Mesenchymal stem cell (in vitro differentiated cells and primary cell): Measurements from ENCODE around the gene ZNF579.
A peak's percentile ranks its signal among the peaks of the same experiment; 100 is the strongest.

Source experiments
- DNase-seq: peaks from one replicate; pipeline ENCODE4 v3.0.0-alpha.2; 2013
- H2AFZ ChIP-seq: one replicate; pipeline ENCODE4 v1.6.1; 2013; ENCODE audit warnings: low read depth, mild to moderate bottlenecking, control low read depth, inconsistent platforms, low read length, moderate library complexity
- H2AK5ac ChIP-seq: 2 replicates; pipeline ENCODE4 v1.6.1; 2013; ENCODE audit warnings: low read length, moderate library complexity, mild to moderate bottlenecking, inconsistent platforms; ENCODE audit not compliant: severe bottlenecking
- H2BK120ac ChIP-seq: one replicate; pipeline ENCODE4 v1.6.1; 2013; ENCODE audit warnings: low read depth, mild to moderate bottlenecking, inconsistent platforms, low read length, moderate library complexity
- H2BK12ac ChIP-seq, 2 experiments: one replicate each; pipeline ENCODE4 v1.6.1; 2013; ENCODE audit warnings: inconsistent platforms in 2 of 2, low read length in 2 of 2, mild to moderate bottlenecking in 2 of 2, moderate library complexity in 2 of 2, control low read depth in 1 of 2
- H2BK15ac ChIP-seq: one replicate; pipeline ENCODE4 v1.6.1; 2013; ENCODE audit warnings: mild to moderate bottlenecking, low read depth, inconsistent platforms; ENCODE audit not compliant: poor library complexity, severe bottlenecking
- H2BK5ac ChIP-seq: 2 replicates; pipeline ENCODE4 v1.6.1; 2013; ENCODE audit warnings: low read depth, mild to moderate bottlenecking, low read length, control low read depth, inconsistent platforms; ENCODE audit not compliant: poor library complexity, severe bottlenecking
- H3K14ac ChIP-seq, 2 experiments: one replicate each; pipeline ENCODE4 v1.6.1; 2013; ENCODE audit warnings: inconsistent platforms in 2 of 2, low read length in 2 of 2, control low read depth in 1 of 2, mild to moderate bottlenecking in 1 of 2, moderate library complexity in 1 of 2
- H3K18ac ChIP-seq, 2 experiments: one replicate each; pipeline ENCODE4 v1.6.1; 2013; ENCODE audit warnings: inconsistent platforms in 2 of 2, low read length in 2 of 2, control low read depth in 1 of 2, low read depth in 1 of 2, mild to moderate bottlenecking in 1 of 2
- H3K23ac ChIP-seq, 2 experiments: one replicate each; pipeline ENCODE4 v1.6.1; 2013; ENCODE audit warnings: inconsistent platforms in 2 of 2, low read length in 2 of 2, mild to moderate bottlenecking in 2 of 2, moderate library complexity in 2 of 2, control low read depth in 1 of 2
- H3K27ac ChIP-seq: 2 replicates; pipeline ENCODE4 v1.5.1; 2013; ENCODE audit warnings: mild to moderate bottlenecking, moderate library complexity, low read length, control low read depth, inconsistent platforms; ENCODE audit not compliant: poor library complexity, severe bottlenecking
- H3K27me3 ChIP-seq, 2 experiments: 2 replicates each; pipeline versions ENCODE4 v1.6.1 to v1.7.0; 2013; ENCODE audit warnings: low read length in 2 of 2, mild to moderate bottlenecking in 2 of 2, moderate library complexity in 2 of 2, control low read depth in 1 of 2, inconsistent platforms in 1 of 2; ENCODE audit not compliant: control insufficient read depth in 1 of 2, insufficient read depth in 1 of 2
- H3K36me3 ChIP-seq, 2 experiments: 2 replicates each; pipeline versions ENCODE4 v1.6.1 to v1.7.0; 2013; ENCODE audit warnings: low read length in 2 of 2, control low read depth in 1 of 2, inconsistent platforms in 1 of 2, low read depth in 1 of 2, mild to moderate bottlenecking in 1 of 2; ENCODE audit not compliant: insufficient read depth in 2 of 2, control insufficient read depth in 1 of 2
- H3K4ac ChIP-seq, 2 experiments: one replicate each; pipeline ENCODE4 v1.6.1; 2013; ENCODE audit warnings: inconsistent platforms in 2 of 2, low read length in 2 of 2, mild to moderate bottlenecking in 2 of 2, moderate library complexity in 2 of 2, control low read depth in 1 of 2, low read depth in 1 of 2
- H3K4me1 ChIP-seq: 2 replicates; pipeline ENCODE4 v1.6.1; 2013; ENCODE audit warnings: low read depth, low read length, control low read depth; ENCODE audit not compliant: control insufficient read depth, insufficient read depth
- H3K4me2 ChIP-seq: 2 replicates; pipeline ENCODE4 v1.6.1; 2013; ENCODE audit warnings: low read length, mild to moderate bottlenecking, inconsistent platforms; ENCODE audit not compliant: poor library complexity, severe bottlenecking
- H3K4me3 ChIP-seq, 2 experiments: 2 replicates each; pipeline versions ENCODE4 v1.5.1 to v1.7.0; 2013; ENCODE audit warnings: low read length in 2 of 2, mild to moderate bottlenecking in 2 of 2, control low read depth in 1 of 2, low read depth in 1 of 2; ENCODE audit not compliant: insufficient read depth in 1 of 2
- H3K79me1 ChIP-seq: replicated peaks from 2 replicates; pipeline ENCODE4 v1.6.1; 2013; ENCODE audit warnings: mild to moderate bottlenecking, control low read depth, low read length, inconsistent platforms; ENCODE audit not compliant: poor library complexity, severe bottlenecking
- H3K9ac ChIP-seq: 2 replicates; pipeline ENCODE4 v1.7.0; 2013; ENCODE audit warnings: mild to moderate bottlenecking, low read length, moderate library complexity
- H3K9me3 ChIP-seq: 2 replicates; pipeline ENCODE4 v1.7.0; 2013; ENCODE audit warnings: mild to moderate bottlenecking, low read length; ENCODE audit not compliant: control insufficient read depth
- H4K8ac ChIP-seq: one replicate; pipeline ENCODE4 v1.6.1; 2013; ENCODE audit warnings: inconsistent platforms, mild to moderate bottlenecking, low read length, moderate library complexity
- H4K91ac ChIP-seq: one replicate; pipeline ENCODE4 v1.6.1; 2013; ENCODE audit warnings: mild to moderate bottlenecking, low read length, inconsistent platforms
- WGBS: methylation state at CpG from one replicate; pipeline ENCODE4 v1.1.7; 2013; ENCODE audit warnings: mixed read lengths; 5-methylcytosine and 5-hydroxymethylcytosine counted together

ZNF579 gene

DNA sequence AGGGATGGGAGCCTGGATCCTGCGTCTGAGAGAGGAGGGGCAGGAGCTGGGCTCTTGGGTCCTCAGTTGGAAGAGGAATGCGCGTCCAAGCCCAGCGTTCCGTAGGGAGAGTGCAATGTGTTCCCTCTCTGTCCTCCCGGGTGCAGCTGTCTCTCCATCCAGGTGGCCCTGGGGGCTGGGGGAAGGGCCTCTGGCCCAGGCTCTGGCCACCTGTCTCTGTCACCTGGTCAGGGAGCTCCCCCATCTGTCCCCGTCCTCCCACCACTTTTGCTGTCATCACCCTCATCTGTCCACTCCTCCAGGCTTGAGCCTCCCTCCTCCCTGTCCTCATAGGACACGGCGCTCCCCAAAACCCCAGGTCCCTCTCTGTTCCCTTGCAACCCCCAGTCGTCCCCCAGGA, 40.0 kb downstream of the ZNF579 start:
- Histone ChIP-seq H2BK15ac (no peak overlapping the region), H2BK12ac (no peak overlapping the region), H3K4me3 (no peak overlapping the region), H4K8ac (no peak overlapping the region), H3K9me3 (no peaks in the 10 kb centered on the region), H2BK5ac (no peak overlapping the region), H4K91ac (no peak overlapping the region), H3K4me1 (peaks cover 27% of the 10 kb centered on the region), H2AK5ac (no peak overlapping the region), H3K27ac (no peak overlapping the region), H3K9ac (no peak overlapping the region), H3K18ac (no peak overlapping the region), H3K4me2 (no peak overlapping the region), H3K79me1 (no peaks in the 10 kb centered on the region), H2BK120ac (no peak overlapping the region), H3K4ac (no peak overlapping the region), H3K23ac (no peak overlapping the region), H3K14ac (no peak overlapping the region), H2AFZ (no peak overlapping the region), H3K27me3 (peaks cover 0 to 10% of the 10 kb centered on the region in 2 experiments), H3K36me3 (no peaks in the 10 kb centered on the region)
- no peak for DNase-seq
- WGBS: 58% methylated on average over 8 of the region's 10 CpGs

GRCh38 chr19:55539090-55539984, 41.3 kb downstream of the ZNF579 start:
- H3K4me2 ChIP-seq: no peak overlapping the region
- no peak overlapping the region for H4K8ac ChIP-seq
- H3K79me1 ChIP-seq: no peaks in the 10 kb centered on the region
- peak overlapping the region; percentile 26 for H2AK5ac ChIP-seq
- DNase-seq: no peak
- WGBS: 87% methylated on average over 33 of the region's 33 CpGs
- H3K14ac ChIP-seq: peak overlapping the region in 1 of 2 experiments; percentile 9
- H3K27me3 ChIP-seq: peaks cover 0 to 4% of the 10 kb centered on the region in 2 experiments
- H3K18ac ChIP-seq: no peak overlapping the region
- H3K23ac ChIP-seq: no peak overlapping the region
- no peak overlapping the region for H2AFZ ChIP-seq
- no peak overlapping the region for H3K4me3 ChIP-seq
- no peak overlapping the region for H2BK5ac ChIP-seq
- no peak overlapping the region for H2BK15ac ChIP-seq
- H3K36me3 ChIP-seq: no peaks in the 10 kb centered on the region
- peak overlapping the region; percentile 1 for H4K91ac ChIP-seq
- peaks cover 26% of the 10 kb centered on the region for H3K4me1 ChIP-seq
- no peak overlapping the region for H3K9ac ChIP-seq
- no peak overlapping the region for H3K27ac ChIP-seq
- H2BK12ac ChIP-seq: no peak overlapping the region
- H3K4ac ChIP-seq: no peak overlapping the region
- H2BK120ac ChIP-seq: no peak overlapping the region
- H3K9me3 ChIP-seq: no peaks in the 10 kb centered on the region

DNA sequence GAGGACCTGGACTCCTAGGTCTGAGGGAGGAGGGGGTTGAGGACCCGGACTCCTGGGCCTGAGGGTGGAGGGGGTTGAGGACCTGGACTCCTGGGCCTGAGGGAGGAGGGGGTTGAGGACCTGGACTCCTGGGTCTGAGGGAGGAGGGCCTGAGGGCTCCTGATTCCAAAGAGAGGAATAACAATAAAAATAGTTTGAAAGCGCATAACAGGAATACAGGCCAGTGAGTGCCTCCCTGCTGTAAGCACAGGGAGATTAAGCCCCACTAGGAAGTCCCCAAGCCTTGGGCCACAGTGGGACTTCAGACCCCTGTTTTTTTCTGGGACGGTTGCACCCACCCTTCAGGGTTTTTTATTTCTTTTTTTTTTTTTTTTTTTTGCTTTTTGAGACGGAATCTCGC, 42.5 kb downstream of the ZNF579 start:
- Histone ChIP-seq H2AK5ac (peak overlapping the region; percentile 85), H4K8ac (no peak overlapping the region), H2BK5ac (no peak overlapping the region), H3K4me1 (peaks cover 26% of the 10 kb centered on the region), H2BK120ac (no peak overlapping the region), H3K79me1 (no peaks in the 10 kb centered on the region), H3K27me3 (no peaks in the 10 kb centered on the region), H2BK12ac (no peak overlapping the region), H2AFZ (no peak overlapping the region), H3K27ac (peak overlapping the region; percentile 48), H3K36me3 (no peaks in the 10 kb centered on the region), H4K91ac (no peak overlapping the region), H2BK15ac (no peak overlapping the region), H3K14ac (no peak overlapping the region), H3K4ac (no peak overlapping the region), H3K18ac (no peak overlapping the region), H3K4me3 (no peak overlapping the region), H3K9me3 (no peaks in the 10 kb centered on the region), H3K23ac (no peak overlapping the region), H3K9ac (no peak overlapping the region), H3K4me2 (no peak overlapping the region)
- no peak for DNase-seq
- 71% methylated on average over 5 of the region's 5 CpGs for WGBS

- no peak for DNase-seq
- no peak overlapping the region for H2BK5ac ChIP-seq
- no peaks in the 10 kb centered on the region for H3K36me3 ChIP-seq
- H3K23ac ChIP-seq: no peak overlapping the region
- H2AFZ ChIP-seq: no peak overlapping the region
- no peak overlapping the region for H4K91ac ChIP-seq
- no peaks in the 10 kb centered on the region for H3K27me3 ChIP-seq
- H3K4ac ChIP-seq: no peak overlapping the region
- no peaks in the 10 kb centered on the region for H3K79me1 ChIP-seq
- H2AK5ac ChIP-seq: peak overlapping the region; percentile 85
- H2BK15ac ChIP-seq: no peak overlapping the region
- H3K4me3 ChIP-seq: no peak overlapping the region
- H3K9me3 ChIP-seq: no peaks in the 10 kb centered on the region
- H4K8ac ChIP-seq: no peak overlapping the region
- no peak overlapping the region for H3K4me2 ChIP-seq
- H3K4me1 ChIP-seq: peaks cover 26% of the 10 kb centered on the region
- H3K27ac ChIP-seq: peak overlapping the region; percentile 48
- no peak overlapping the region for H3K18ac ChIP-seq
- no peak overlapping the region for H3K9ac ChIP-seq
- no peak overlapping the region for H2BK12ac ChIP-seq
- WGBS: 26% methylated on average over 5 of the region's 5 CpGs
- no peak overlapping the region for H2BK120ac ChIP-seq
- H3K14ac ChIP-seq: no peak overlapping the region
Measured at GRCh38 chr19:55537741-55538111, 42.9 kb downstream of the ZNF579 start.
